GM13976 (cell line): ENCODE measurements around the gene CCDC6.

Source experiments
- DNase-seq: peaks from one replicate; pipeline ENCODE4 v3.0.0; 2012; ENCODE audit warnings: low spot score
- CTCF ChIP-seq: IDR thresholded peaks from 2 replicates; pipeline ENCODE4 v1.5.1; 2012; ENCODE audit warnings: borderline replicate concordance, mild to moderate bottlenecking; ENCODE audit not compliant: insufficient read depth; ENCODE audit errors: extremely low read depth, missing control alignments, control extremely low read depth
- in situ Hi-C: fragments of 300-500 bp; cut with MboI; formaldehyde crosslinking; loops from one replicate; pipeline ENCODE4 v1.12.0; 2022; ENCODE audit warnings: low sequenced_read_pairs, mixed read lengths, inconsistent platforms; ENCODE audit not compliant: unreplicated experiment

Gene CCDC6

DNA sequence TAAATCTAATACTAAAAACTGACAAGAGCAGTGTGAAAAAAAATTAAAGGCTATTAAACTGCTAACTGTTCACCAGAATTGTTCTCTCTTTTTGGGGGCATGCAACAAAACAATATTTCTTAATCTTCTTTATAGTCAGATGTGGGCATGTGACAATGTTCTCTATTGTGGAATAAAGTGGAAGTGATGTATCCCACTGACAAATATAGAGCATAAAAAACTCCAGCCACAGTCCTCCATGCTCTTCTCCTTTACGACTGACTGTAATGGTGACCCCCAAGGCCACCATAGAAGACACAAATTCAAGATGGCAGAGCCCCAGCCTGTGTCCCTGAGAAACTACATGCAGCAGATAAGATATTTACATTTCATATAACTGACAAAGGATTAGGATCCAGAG, 11.6 kb upstream of the CCDC6 start:
- no peak for TF ChIP-seq CTCF
- in situ Hi-C loops = no loop called here
- DNase-seq = no peak

DNA sequence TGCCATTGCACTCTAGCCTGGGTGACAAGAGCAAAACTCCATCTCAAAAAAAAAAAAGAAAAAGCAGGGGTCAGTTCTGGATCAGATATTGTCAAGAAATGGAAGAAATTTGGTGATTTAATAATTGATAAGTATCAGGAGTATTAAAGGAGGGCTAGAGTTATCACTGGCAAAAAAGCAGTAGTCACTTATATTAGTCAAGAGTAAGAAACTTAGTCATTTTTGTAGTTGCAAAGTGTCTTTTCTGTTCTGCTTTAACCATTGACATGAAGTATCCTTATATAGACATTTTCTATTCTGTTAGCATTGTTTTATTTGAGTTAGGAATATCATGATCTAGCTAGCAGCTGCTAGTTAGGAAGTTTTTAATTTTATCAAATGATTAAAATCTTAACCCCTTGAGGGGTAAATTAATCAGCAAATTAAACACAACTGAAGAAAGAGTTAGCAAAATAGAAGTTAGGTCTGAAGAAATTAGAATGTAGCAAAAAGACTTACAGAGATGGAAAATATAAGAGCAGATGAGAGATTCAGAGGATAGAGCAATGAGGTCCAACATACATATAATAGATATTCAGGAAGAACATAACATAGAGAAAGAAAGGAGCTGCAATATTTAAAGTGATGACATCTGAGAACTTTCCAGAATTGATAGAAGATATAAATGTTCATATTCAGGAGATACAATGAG, 7.3 kb upstream of the CCDC6 start:
- no peak for DNase-seq
- in situ Hi-C loops = no loop called here
- TF ChIP-seq CTCF = no peak

GRCh38 chr10:59910867-59911266, 4.5 kb upstream of the CCDC6 start:
- TF ChIP-seq CTCF = no peak
- in situ Hi-C loops = no loop called here
- DNase-seq = no peak

DNA sequence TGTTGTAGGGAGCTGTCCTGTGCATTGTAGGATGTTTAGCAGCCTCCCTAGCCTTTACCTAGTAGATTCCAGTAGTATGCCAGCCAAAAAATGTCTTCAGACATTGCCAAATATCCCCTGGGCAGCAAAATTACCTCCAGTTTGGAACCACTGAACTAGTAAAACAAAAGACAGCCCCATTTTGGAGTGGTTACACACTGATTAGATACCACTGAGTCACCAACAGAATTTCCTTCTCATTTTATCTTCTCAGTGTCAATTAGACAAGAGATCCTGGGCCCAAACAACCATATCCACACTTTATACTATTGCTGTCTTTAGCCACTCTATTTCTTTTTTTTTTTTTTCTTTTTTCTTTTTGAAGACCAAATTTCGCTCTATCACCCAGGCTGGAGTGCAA, 3.5 kb upstream of the CCDC6 start:
- in situ Hi-C loops = no loop called here
- no peak for DNase-seq
- TF ChIP-seq CTCF = no peak

DNA sequence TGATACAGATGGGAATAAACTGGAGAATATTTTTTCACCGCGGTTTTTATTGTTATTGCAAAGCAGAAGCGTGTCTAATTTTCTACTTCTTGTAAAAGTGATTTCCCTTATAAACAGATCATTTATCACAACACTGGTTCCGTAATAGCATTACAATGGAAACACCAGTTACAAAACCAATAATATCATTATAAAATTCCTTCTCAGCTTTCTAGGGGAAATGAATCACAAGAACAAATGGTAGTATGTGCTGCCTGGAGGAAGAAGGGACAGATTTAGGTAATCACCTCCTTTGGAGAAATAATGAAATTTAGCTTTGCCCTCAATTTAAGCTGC, 2.4 kb upstream of the CCDC6 start:
- in situ Hi-C loops = no loop called here
- no peak for TF ChIP-seq CTCF
- DNase-seq = no peak

- no peak for TF ChIP-seq CTCF
- in situ Hi-C loops = no loop called here
- DNase-seq = peak; percentile 45
These were observed 1.8 kb upstream of the CCDC6 start for GRCh38 chr10:59907918-59908807.

DNA sequence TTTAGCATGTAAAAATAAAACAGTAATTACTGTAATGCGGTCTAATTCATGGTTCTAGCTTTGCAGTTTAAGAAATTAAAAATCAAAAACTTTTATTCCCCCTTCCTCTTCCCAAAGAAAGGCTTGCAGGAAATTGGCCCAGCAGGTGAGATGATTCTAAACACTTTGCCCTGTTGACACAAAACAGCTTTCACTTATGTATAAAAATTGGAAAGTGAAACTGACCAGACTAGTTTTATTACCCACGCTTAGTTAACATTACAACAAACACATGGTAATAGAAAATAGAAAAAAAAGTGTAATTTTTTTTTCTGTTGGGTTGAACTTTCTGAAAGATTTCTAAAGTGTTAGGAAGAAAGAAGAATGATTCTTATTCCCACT, 1.2 kb upstream of the CCDC6 start:
- in situ Hi-C loops = no loop called here
- no peak for TF ChIP-seq CTCF
- no peak for DNase-seq
